Heart left ventricle (tissue), 13 donors: Measurements from ENCODE around the gene SERINC2.

Experiments
- CTCF ChIP-seq, 12 donors: fragments of 200-600 bp; sonication (generic) in 4 of 12; IDR thresholded peaks; one replicate each; pipeline versions ENCODE4 v1.5.0 to v1.8.0; 2018 to 2022; ENCODE audit warnings: antibody characterized with exemption in 12 of 12, mild to moderate bottlenecking in 5 of 12
- POLR2A ChIP-seq, 2 donors: fragments of 450-650 bp; IDR thresholded peaks; one replicate each; pipeline ENCODE4 v1.6.1; 2017; ENCODE audit warnings: antibody characterized with exemption in 2 of 2, mild to moderate bottlenecking in 2 of 2, moderate library complexity in 2 of 2
- donor health status: ischemic (EF 13 %, LVEDD 7.1; RV severe dilation, severe dysfunction).
- donor health status: DM: no; HTN: yes; CAD: no.
- donor health status: DM: no; HTN: no; CAD: no.
- donor health status: ischemic (EF 25% LVEDD 6.9; RV normal size, moderate dysfunction).
- donor health status: ischemic (EF 25% LVEDD 5.7; RV mildly dilated, moderate dysfunction).
- donor health status: ischemic (EF 35%, LVEDD 5.7; RV mildly dilated, moderate dysfunction).
- donor health status: nonischemic (EF 11% LVEDD 7.7; RV severe dilation, severe dysfunction).
- donor health status: DM: yes; HTN: yes; CAD: no.
- donor health status: PGD.
- donor health status: ischemic (EF 29% LVEDD 5.4; RV normal size, mild dysfunction).
- donor health status: nonischemic (EF 23%, LVEDD 6.1; RV moderate dilation, normal function).

- no peak for TF ChIP-seq CTCF (IDR thresholded peaks at IDR 0.05)
- TF ChIP-seq POLR2A (IDR thresholded peaks at IDR 0.05) = no peak
These were observed 4.2 kb upstream of the SERINC2 start for GRCh38 chr1:31408788-31409318.
